GM21360 (cell line): ENCODE results near the gene ELOF1.
A peak's percentile ranks its signal among the peaks of the same experiment; 100 is the strongest.
"Not testable (repeated sequence)": the region's sequence is repeated elsewhere in the genome, so short reads cannot be mapped to it uniquely, and the experiment has no call there.

Experiments
- ATAC-seq: cut with Tn5 transposase; IDR thresholded peaks from one replicate; pipeline ENCODE4 v1.9.1; 2021; ENCODE audit warnings: mild to moderate bottlenecking, moderate library complexity; ENCODE audit not compliant: unreplicated experiment

ELOF1 gene

GRCh38 chr19:11573354-11573753, 14.3 kb upstream of the ELOF1 start:
- not testable (repeated sequence) for ATAC-seq

GRCh38 chr19:11570039-11570462, 11.0 kb upstream of the ELOF1 start:
- ATAC-seq, result no peak

- ATAC-seq, result no peak
Measured at GRCh38 chr19:11566164-11566563, 7.1 kb upstream of the ELOF1 start.

GRCh38 chr19:11565649-11565980, 6.6 kb upstream of the ELOF1 start:
- ATAC-seq, result not testable (repeated sequence)

- not testable (repeated sequence) for ATAC-seq
Measured at GRCh38 chr19:11564082-11564807, 5.2 kb upstream of the ELOF1 start.

- ATAC-seq, result no peak
Measured at GRCh38 chr19:11563532-11563931, 4.5 kb upstream of the ELOF1 start.

- peak; percentile 42 for ATAC-seq
Measured at GRCh38 chr19:11560404-11561051, 1.5 kb upstream of the ELOF1 start.

- ATAC-seq, result no peak
Measured at GRCh38 chr19:11556634-11557420, 2.2 kb downstream of the ELOF1 start.

GRCh38 chr19:11555246-11555645, 3.8 kb downstream of the ELOF1 start:
- ATAC-seq, result no peak

- no peak for ATAC-seq
Measured at GRCh38 chr19:11554160-11554559, 4.9 kb downstream of the ELOF1 start.

GRCh38 chr19:11552666-11553372, 6.2 kb downstream of the ELOF1 start:
- no peak for ATAC-seq

- no peak for ATAC-seq
Measured at GRCh38 chr19:11551603-11552235, 7.3 kb downstream of the ELOF1 start.

- no peak for ATAC-seq
Measured at GRCh38 chr19:11550265-11550664, 8.8 kb downstream of the ELOF1 start.

GRCh38 chr19:11549386-11549953, 9.6 kb downstream of the ELOF1 start:
- no peak for ATAC-seq

- ATAC-seq, result no peak
Measured at GRCh38 chr19:11547929-11548700, 10.9 kb downstream of the ELOF1 start.

- no peak for ATAC-seq
Measured at GRCh38 chr19:11541238-11541637, 17.8 kb downstream of the ELOF1 start.

GRCh38 chr19:11540645-11541044, 18.4 kb downstream of the ELOF1 start:
- no peak for ATAC-seq

GRCh38 chr19:11539495-11540365, 19.3 kb downstream of the ELOF1 start:
- ATAC-seq, result no peak
